Liver (tissue), 9 donors: ENCODE data around the gene FOXN4. TPM values are rescaled to one million over a fixed set of nuclear protein-coding genes. Genes with fewer than 3 reads are reported as not detected.

Experiments
- DNase-seq: peaks from one replicate; pipeline ENCODE4 v3.0.0-alpha.2; 2017; ENCODE audit warnings: low spot score
- H3K27ac ChIP-seq, 2 donors: one replicate each; pipeline ENCODE4 v1.7.0; 2013; ENCODE audit warnings: inconsistent platforms in 2 of 2, low read length in 2 of 2, control low read depth in 1 of 2, low read depth in 1 of 2, mild to moderate bottlenecking in 1 of 2
- H3K27me3 ChIP-seq, 4 donors: one replicate each; pipeline versions ENCODE4 v1.6.1 to v1.7.0; 2013; ENCODE audit warnings: low read length in 3 of 4, inconsistent platforms in 1 of 4, mild to moderate bottlenecking in 1 of 4, moderate library complexity in 1 of 4; ENCODE audit not compliant: control insufficient read depth in 4 of 4, insufficient read depth in 4 of 4
- H3K36me3 ChIP-seq, 4 donors: one replicate each; pipeline versions ENCODE4 v1.6.1 to v1.7.0; 2013; ENCODE audit warnings: low read length in 3 of 4, mild to moderate bottlenecking in 3 of 4, low read depth in 1 of 4, moderate library complexity in 1 of 4; ENCODE audit not compliant: control insufficient read depth in 4 of 4, insufficient read depth in 3 of 4
- H3K4me1 ChIP-seq, 4 donors: one replicate each; pipeline versions ENCODE4 v1.6.1 to v1.7.0; 2013; ENCODE audit warnings: low read length in 3 of 4, mild to moderate bottlenecking in 3 of 4, moderate library complexity in 1 of 4; ENCODE audit not compliant: control insufficient read depth in 4 of 4, insufficient read depth in 4 of 4
- H3K4me3 ChIP-seq, 3 donors: one replicate each; pipeline versions ENCODE4 v1.6.1 to v1.7.0; 2013; ENCODE audit warnings: low read length in 3 of 3, control low read depth in 1 of 3, low read depth in 1 of 3, mild to moderate bottlenecking in 1 of 3
- H3K9ac ChIP-seq, 2 donors: one replicate each; pipeline ENCODE4 v1.7.0; 2013; ENCODE audit warnings: low read length in 2 of 2, mild to moderate bottlenecking in 2 of 2, moderate library complexity in 2 of 2, control low read depth in 1 of 2, low read depth in 1 of 2
- H3K9me3 ChIP-seq, 4 donors: one replicate each; pipeline versions ENCODE4 v1.6.1 to v1.7.0; 2013; ENCODE audit warnings: low read length in 3 of 4; ENCODE audit not compliant: control insufficient read depth in 4 of 4
- EGR1 ChIP-seq, 2 donors: IDR thresholded peaks; 2 replicates each; pipeline ENCODE4 v1.6.1; 2016 to 2018; ENCODE audit warnings: antibody characterized with exemption in 2 of 2, low read depth in 2 of 2
- FOXA1 ChIP-seq: IDR thresholded peaks from 2 replicates; pipeline ENCODE4 v1.6.1; 2016; ENCODE audit warnings: antibody characterized with exemption
- FOXA2 ChIP-seq: IDR thresholded peaks from 2 replicates; pipeline ENCODE4 v1.6.1; 2016; ENCODE audit warnings: antibody characterized with exemption
- GABPA ChIP-seq, 2 donors: IDR thresholded peaks in 1 of 2; conservative IDR thresholded peaks in 1 of 2; 2 replicates each; pipeline ENCODE4 v1.6.1; 2016; ENCODE audit warnings: antibody characterized with exemption in 2 of 2, mild to moderate bottlenecking in 1 of 2, moderate library complexity in 1 of 2
- HNF4A ChIP-seq, 2 donors: conservative IDR thresholded peaks; 2 replicates each; pipeline ENCODE4 v1.6.1; 2016; ENCODE audit warnings: antibody characterized with exemption in 2 of 2, mild to moderate bottlenecking in 2 of 2
- HNF4G ChIP-seq: IDR thresholded peaks from 2 replicates; pipeline ENCODE4 v1.6.1; 2016; ENCODE audit warnings: antibody characterized with exemption
- JUND ChIP-seq, 2 donors: IDR thresholded peaks; 2 replicates each; pipeline ENCODE4 v1.6.1; 2016; ENCODE audit warnings: antibody characterized with exemption in 2 of 2
- NR2F2 ChIP-seq: IDR thresholded peaks from 2 replicates; pipeline ENCODE4 v1.6.1; 2016; ENCODE audit warnings: antibody characterized with exemption
- RAD21 ChIP-seq, 2 donors: IDR thresholded peaks; 2 replicates each; pipeline ENCODE4 v1.6.1; 2016; ENCODE audit warnings: antibody characterized with exemption in 2 of 2, mild to moderate bottlenecking in 2 of 2
- RXRA ChIP-seq, 2 donors: IDR thresholded peaks; 2 replicates each; pipeline ENCODE4 v1.6.1; 2017 to 2018; ENCODE audit warnings: antibody characterized with exemption in 2 of 2, mild to moderate bottlenecking in 1 of 2
- SP1 ChIP-seq: IDR thresholded peaks from 2 replicates; pipeline ENCODE4 v1.6.1; 2018; ENCODE audit warnings: antibody characterized with exemption, mild to moderate bottlenecking
- TAF1 ChIP-seq: conservative IDR thresholded peaks from 2 replicates; pipeline ENCODE4 v1.6.1; 2016; ENCODE audit warnings: antibody characterized with exemption, mild to moderate bottlenecking
- YY1 ChIP-seq: IDR thresholded peaks from 2 replicates; pipeline ENCODE4 v1.6.1; 2016; ENCODE audit warnings: antibody characterized with exemption, mild to moderate bottlenecking
- WGBS: extraction: QIAGEN DNeasy Blood & Tissue Kit; methylation state at CpG from one replicate; pipeline ENCODE4 v1.1.7; 2013; 5-methylcytosine and 5-hydroxymethylcytosine counted together
- polyA plus RNA-seq, 2 donors: library from polyadenylated mRNA; stranded (reverse) in 1 of 2; unstranded in 1 of 2; fragments of 200-250 nt in 1 of 2; fragments of >200 nt in 1 of 2; fragmentation: Nextera tagmentation in 1 of 2; extraction: Ambion mirVana in 1 of 2; gene quantifications; one replicate each; pipeline versions ENCODE4 v1.2.1 to v1.2.3, GENCODE V29; 2013 to 2015
- total RNA-seq, 2 donors: library from RNA; depleted of rRNA; stranded (reverse); fragments of >200 nt; gene quantifications; one replicate each; pipeline ENCODE4 v1.2.3, GENCODE V29; 2014
- TF ChIP-seq, protein P1 (sequence below): IDR thresholded peaks from 2 replicates; pipeline ENCODE4 v1.6.1; 2016; ENCODE audit warnings: antibody characterized with exemption
- TF ChIP-seq, protein P2 (sequence below): IDR thresholded peaks from 2 replicates; pipeline ENCODE4 v1.6.1; 2016; ENCODE audit warnings: antibody characterized with exemption, mild to moderate bottlenecking
- TF ChIP-seq, protein P3 (sequence below): IDR thresholded peaks from 2 replicates; pipeline ENCODE4 v1.6.1; 2016; ENCODE audit warnings: antibody characterized with exemption
- TF ChIP-seq, protein P4 (sequence below): IDR thresholded peaks from 2 replicates; pipeline ENCODE4 v1.6.1; 2016; ENCODE audit warnings: antibody characterized with exemption
- TF ChIP-seq, protein P5 (sequence below): fragments of 150-350 bp; IDR thresholded peaks from 2 replicates; pipeline ENCODE4 v1.5.1; 2017; ENCODE audit warnings: improper control_type of control experiment, low read depth, low read length; ENCODE audit not compliant: missing input control
- donor health status: healthy.
- donor health status: healthy.
- donor health status: healthy.
- donor health status: healthy.
- donor health status: healthy.

The FOXN4 gene
- total and polyA plus RNA-seq, 4 donors = not detected

DNA sequence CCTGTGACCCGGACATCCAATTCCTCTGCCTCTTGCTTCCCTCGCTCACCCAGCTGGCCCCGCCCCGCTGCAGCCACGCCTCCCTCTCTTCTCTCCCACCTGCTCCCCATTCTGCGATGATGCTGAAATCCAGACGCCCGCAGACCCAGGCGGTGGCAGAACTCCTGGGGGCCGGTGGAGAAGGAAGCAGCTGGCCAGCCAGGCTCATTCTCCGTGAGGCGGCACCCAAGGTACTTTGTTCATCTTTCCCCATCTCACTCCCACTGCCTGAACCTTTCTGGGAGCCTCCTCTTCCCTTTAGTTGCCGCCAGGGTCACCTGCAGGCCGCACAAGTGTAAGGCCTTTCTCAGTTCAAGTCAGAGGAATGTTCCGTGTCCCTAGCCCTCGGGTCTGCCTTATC lies 35.7 kb downstream of the FOXN4 start:
- DNase-seq = no peak
- 55% methylated on average over 16 of the region's 16 CpGs for WGBS
- H3K9ac ChIP-seq = no peak overlapping the region
- H3K27me3 ChIP-seq = no peaks in the 10 kb centered on the region
- H3K9me3 ChIP-seq = no peaks in the 10 kb centered on the region
- no peak overlapping the region for H3K27ac ChIP-seq
- H3K4me3 ChIP-seq = no peak overlapping the region
- peaks cover 0 to 6% (median 3%) of the 10 kb centered on the region in 4 donors for H3K36me3 ChIP-seq
- peaks cover 4 to 11% (median 8%) of the 10 kb centered on the region in 4 donors for H3K4me1 ChIP-seq
- no peak for TF ChIP-seq NR2F2
- TF ChIP-seq, protein P1, sequence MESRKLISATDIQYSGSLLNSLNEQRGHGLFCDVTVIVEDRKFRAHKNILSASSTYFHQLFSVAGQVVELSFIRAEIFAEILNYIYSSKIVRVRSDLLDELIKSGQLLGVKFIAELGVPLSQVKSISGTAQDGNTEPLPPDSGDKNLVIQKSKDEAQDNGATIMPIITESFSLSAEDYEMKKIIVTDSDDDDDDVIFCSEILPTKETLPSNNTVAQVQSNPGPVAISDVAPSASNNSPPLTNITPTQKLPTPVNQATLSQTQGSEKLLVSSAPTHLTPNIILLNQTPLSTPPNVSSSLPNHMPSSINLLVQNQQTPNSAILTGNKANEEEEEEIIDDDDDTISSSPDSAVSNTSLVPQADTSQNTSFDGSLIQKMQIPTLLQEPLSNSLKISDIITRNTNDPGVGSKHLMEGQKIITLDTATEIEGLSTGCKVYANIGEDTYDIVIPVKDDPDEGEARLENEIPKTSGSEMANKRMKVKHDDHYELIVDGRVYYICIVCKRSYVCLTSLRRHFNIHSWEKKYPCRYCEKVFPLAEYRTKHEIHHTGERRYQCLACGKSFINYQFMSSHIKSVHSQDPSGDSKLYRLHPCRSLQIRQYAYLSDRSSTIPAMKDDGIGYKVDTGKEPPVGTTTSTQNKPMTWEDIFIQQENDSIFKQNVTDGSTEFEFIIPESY = no peak
- no peak for TF ChIP-seq HNF4A (conservative IDR thresholded peaks at IDR 0.05)
- TF ChIP-seq FOXA2 = no peak
- TF ChIP-seq GABPA (IDR thresholded peaks at IDR 0.05 in 1 of 2, conservative IDR thresholded peaks at IDR 0.05 in 1 of 2) = no peak
- no peak for TF ChIP-seq EGR1 (IDR thresholded peaks at IDR 0.05; ENCODE audit: low read depth in 2 of 2)
- TF ChIP-seq HNF4G = no peak
- TF ChIP-seq, protein P2, sequence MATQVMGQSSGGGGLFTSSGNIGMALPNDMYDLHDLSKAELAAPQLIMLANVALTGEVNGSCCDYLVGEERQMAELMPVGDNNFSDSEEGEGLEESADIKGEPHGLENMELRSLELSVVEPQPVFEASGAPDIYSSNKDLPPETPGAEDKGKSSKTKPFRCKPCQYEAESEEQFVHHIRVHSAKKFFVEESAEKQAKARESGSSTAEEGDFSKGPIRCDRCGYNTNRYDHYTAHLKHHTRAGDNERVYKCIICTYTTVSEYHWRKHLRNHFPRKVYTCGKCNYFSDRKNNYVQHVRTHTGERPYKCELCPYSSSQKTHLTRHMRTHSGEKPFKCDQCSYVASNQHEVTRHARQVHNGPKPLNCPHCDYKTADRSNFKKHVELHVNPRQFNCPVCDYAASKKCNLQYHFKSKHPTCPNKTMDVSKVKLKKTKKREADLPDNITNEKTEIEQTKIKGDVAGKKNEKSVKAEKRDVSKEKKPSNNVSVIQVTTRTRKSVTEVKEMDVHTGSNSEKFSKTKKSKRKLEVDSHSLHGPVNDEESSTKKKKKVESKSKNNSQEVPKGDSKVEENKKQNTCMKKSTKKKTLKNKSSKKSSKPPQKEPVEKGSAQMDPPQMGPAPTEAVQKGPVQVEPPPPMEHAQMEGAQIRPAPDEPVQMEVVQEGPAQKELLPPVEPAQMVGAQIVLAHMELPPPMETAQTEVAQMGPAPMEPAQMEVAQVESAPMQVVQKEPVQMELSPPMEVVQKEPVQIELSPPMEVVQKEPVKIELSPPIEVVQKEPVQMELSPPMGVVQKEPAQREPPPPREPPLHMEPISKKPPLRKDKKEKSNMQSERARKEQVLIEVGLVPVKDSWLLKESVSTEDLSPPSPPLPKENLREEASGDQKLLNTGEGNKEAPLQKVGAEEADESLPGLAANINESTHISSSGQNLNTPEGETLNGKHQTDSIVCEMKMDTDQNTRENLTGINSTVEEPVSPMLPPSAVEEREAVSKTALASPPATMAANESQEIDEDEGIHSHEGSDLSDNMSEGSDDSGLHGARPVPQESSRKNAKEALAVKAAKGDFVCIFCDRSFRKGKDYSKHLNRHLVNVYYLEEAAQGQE = no peak
- TF ChIP-seq RAD21 (IDR thresholded peaks at IDR 0.05) = no peak

DNA sequence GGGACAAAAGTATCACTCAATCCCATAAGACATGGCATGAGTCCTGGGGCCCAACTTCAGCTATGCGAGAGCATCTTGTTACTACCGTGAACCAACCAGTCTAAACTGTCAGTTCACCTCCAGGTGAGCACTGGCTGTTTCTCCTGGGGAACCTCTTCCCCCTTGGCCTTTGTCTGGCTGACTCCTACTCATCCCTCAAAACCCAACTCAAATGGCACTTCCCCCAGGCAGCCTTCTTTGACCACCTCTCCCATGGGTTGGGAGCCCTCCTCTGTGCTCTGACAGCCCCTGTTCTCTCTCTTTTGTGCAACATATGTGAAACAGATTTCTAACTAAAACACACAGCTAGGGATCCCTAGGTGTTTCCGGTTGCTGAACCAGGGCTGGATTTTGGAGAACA lies 37.7 kb downstream of the FOXN4 start:
- TF ChIP-seq, protein P2 = no peak
- TF ChIP-seq TAF1 (no peak), HNF4G (no peak), RXRA (IDR thresholded peaks at IDR 0.05) (no peak), HNF4A (conservative IDR thresholded peaks at IDR 0.05) (no peak), JUND (IDR thresholded peaks at IDR 0.05) (no peak), RAD21 (IDR thresholded peaks at IDR 0.05) (no peak), SP1 (no peak), GABPA (IDR thresholded peaks at IDR 0.05 in 1 of 2, conservative IDR thresholded peaks at IDR 0.05 in 1 of 2) (no peak), FOXA1 (no peak), FOXA2 (no peak), EGR1 (IDR thresholded peaks at IDR 0.05; ENCODE audit: low read depth in 2 of 2) (no peak), NR2F2 (no peak), YY1 (no peak)
- TF ChIP-seq, protein P1 = no peak
- TF ChIP-seq, protein P3, sequence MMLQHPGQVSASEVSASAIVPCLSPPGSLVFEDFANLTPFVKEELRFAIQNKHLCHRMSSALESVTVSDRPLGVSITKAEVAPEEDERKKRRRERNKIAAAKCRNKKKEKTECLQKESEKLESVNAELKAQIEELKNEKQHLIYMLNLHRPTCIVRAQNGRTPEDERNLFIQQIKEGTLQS = no peak
- TF ChIP-seq, protein P4, sequence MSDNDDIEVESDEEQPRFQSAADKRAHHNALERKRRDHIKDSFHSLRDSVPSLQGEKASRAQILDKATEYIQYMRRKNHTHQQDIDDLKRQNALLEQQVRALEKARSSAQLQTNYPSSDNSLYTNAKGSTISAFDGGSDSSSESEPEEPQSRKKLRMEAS = no peak
- TF ChIP-seq, protein P5, sequence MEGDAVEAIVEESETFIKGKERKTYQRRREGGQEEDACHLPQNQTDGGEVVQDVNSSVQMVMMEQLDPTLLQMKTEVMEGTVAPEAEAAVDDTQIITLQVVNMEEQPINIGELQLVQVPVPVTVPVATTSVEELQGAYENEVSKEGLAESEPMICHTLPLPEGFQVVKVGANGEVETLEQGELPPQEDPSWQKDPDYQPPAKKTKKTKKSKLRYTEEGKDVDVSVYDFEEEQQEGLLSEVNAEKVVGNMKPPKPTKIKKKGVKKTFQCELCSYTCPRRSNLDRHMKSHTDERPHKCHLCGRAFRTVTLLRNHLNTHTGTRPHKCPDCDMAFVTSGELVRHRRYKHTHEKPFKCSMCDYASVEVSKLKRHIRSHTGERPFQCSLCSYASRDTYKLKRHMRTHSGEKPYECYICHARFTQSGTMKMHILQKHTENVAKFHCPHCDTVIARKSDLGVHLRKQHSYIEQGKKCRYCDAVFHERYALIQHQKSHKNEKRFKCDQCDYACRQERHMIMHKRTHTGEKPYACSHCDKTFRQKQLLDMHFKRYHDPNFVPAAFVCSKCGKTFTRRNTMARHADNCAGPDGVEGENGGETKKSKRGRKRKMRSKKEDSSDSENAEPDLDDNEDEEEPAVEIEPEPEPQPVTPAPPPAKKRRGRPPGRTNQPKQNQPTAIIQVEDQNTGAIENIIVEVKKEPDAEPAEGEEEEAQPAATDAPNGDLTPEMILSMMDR = no peak
- H3K36me3 ChIP-seq = peaks cover 8 to 23% (median 14%) of the 10 kb centered on the region in 4 donors
- H3K27me3 ChIP-seq = no peaks in the 10 kb centered on the region
- no peak overlapping the region for H3K4me3 ChIP-seq
- H3K9ac ChIP-seq = no peak overlapping the region
- WGBS = 94% methylated on average over 3 of the region's 3 CpGs
- no peaks in the 10 kb centered on the region for H3K9me3 ChIP-seq
- DNase-seq = no peak
- no peaks in the 10 kb centered on the region for H3K4me1 ChIP-seq
- no peak overlapping the region for H3K27ac ChIP-seq
